Measurements from ENCODE around the gene JAGN1.

- no peak for TF ChIP-seq CTCF (conservative IDR thresholded peaks at IDR 0.05 in 1 of 2, IDR thresholded peaks at IDR 0.05 in 1 of 2; ENCODE audit: extremely low read depth in 1 of 2, insufficient read depth in 1 of 2, low read depth in 1 of 2, low read length in 2 of 2)
- TF ChIP-seq EZH2 (IDR thresholded peaks at IDR 0.05; ENCODE audit: borderline replicate concordance, low read length), result no peak
Observed at GRCh38 chr3:9914011-9914410, 23.6 kb downstream of the JAGN1 start.

All from mammary epithelial cell (primary cell).